ENCODE measurements around the gene KLHL29.
"Not testable (repeated sequence)": the region's sequence is repeated elsewhere in the genome, so short reads cannot be mapped to it uniquely, and the experiment has no call there.

KLHL29 gene

GRCh38 chr2:23388294-23388693 lies 3.3 kb downstream of the KLHL29 start:
- no peaks in the 10 kb centered on the region for H3K79me2 ChIP-seq (ENCODE audit: insufficient read depth, low read length)
- H3K9ac ChIP-seq (ENCODE audit: low read depth, low read length, poor library complexity, severe bottlenecking): no peak overlapping the region
- TF ChIP-seq CTCF (conservative IDR thresholded peaks at IDR 0.05; ENCODE audit: low read length): no peak
- no peak for TF ChIP-seq EZH2phosphoT487 (IDR thresholded peaks at IDR 0.05; ENCODE audit: borderline replicate concordance)
- H3K27me3 ChIP-seq (ENCODE audit: insufficient read depth, low read length, poor library complexity, severe bottlenecking): no peaks in the 10 kb centered on the region
- H3F3A ChIP-seq (ENCODE audit: low read depth): no peaks in the 10 kb centered on the region
- no peak overlapping the region for H3K4me3 ChIP-seq (ENCODE audit: low read length, poor library complexity, severe bottlenecking)
- no peaks in the 10 kb centered on the region for H3K9me3 ChIP-seq (ENCODE audit: insufficient read depth, low read depth, low read length)
- no peaks in the 10 kb centered on the region for H3K9me2 ChIP-seq (replicated peaks; ENCODE audit: low read depth, low read length)
- H2AFZ ChIP-seq (ENCODE audit: low read length): no peak overlapping the region
- peak overlapping the region; percentile 58 for H3K4me2 ChIP-seq (ENCODE audit: low read depth, low read length, poor library complexity, severe bottlenecking)
- H4K20me1 ChIP-seq (ENCODE audit: insufficient read depth, low read length, poor library complexity, severe bottlenecking): no peaks in the 10 kb centered on the region
- peaks cover 14% of the 10 kb centered on the region for H3K4me1 ChIP-seq (ENCODE audit: insufficient read depth, low read length, poor library complexity, severe bottlenecking)
- H3K36me3 ChIP-seq (ENCODE audit: insufficient read depth, low read length): no peaks in the 10 kb centered on the region

GRCh38 chr2:23388756-23389514 lies 4.0 kb downstream of the KLHL29 start:
- H3K36me3 ChIP-seq (ENCODE audit: insufficient read depth, low read length): no peaks in the 10 kb centered on the region
- H3K27me3 ChIP-seq (ENCODE audit: insufficient read depth, low read length, poor library complexity, severe bottlenecking): no peaks in the 10 kb centered on the region
- H2AFZ ChIP-seq (ENCODE audit: low read length): no peak overlapping the region
- peak overlapping the region; percentile 58 for H3K4me2 ChIP-seq (ENCODE audit: low read depth, low read length, poor library complexity, severe bottlenecking)
- no peaks in the 10 kb centered on the region for H4K20me1 ChIP-seq (ENCODE audit: insufficient read depth, low read length, poor library complexity, severe bottlenecking)
- no peaks in the 10 kb centered on the region for H3K9me2 ChIP-seq (replicated peaks; ENCODE audit: low read depth, low read length)
- H3K4me3 ChIP-seq (ENCODE audit: low read length, poor library complexity, severe bottlenecking): peak overlapping the region; percentile 45
- peaks cover 14% of the 10 kb centered on the region for H3K4me1 ChIP-seq (ENCODE audit: insufficient read depth, low read length, poor library complexity, severe bottlenecking)
- no peaks in the 10 kb centered on the region for H3K9me3 ChIP-seq (ENCODE audit: insufficient read depth, low read depth, low read length)
- H3K79me2 ChIP-seq (ENCODE audit: insufficient read depth, low read length): no peaks in the 10 kb centered on the region
- no peak for TF ChIP-seq CTCF (conservative IDR thresholded peaks at IDR 0.05; ENCODE audit: low read length)
- TF ChIP-seq EZH2phosphoT487 (IDR thresholded peaks at IDR 0.05; ENCODE audit: borderline replicate concordance): no peak
- peak overlapping the region; percentile 36 for H3K9ac ChIP-seq (ENCODE audit: low read depth, low read length, poor library complexity, severe bottlenecking)
- no peaks in the 10 kb centered on the region for H3F3A ChIP-seq (ENCODE audit: low read depth)

GRCh38 chr2:23390152-23390551 lies 5.2 kb downstream of the KLHL29 start:
- Histone ChIP-seq H3K4me3 (ENCODE audit: low read length, poor library complexity, severe bottlenecking) (peak overlapping the region; percentile 45), H3K27me3 (ENCODE audit: insufficient read depth, low read length, poor library complexity, severe bottlenecking) (no peaks in the 10 kb centered on the region), H2AFZ (ENCODE audit: low read length) (peak overlapping the region; percentile 25; the same call in 1 of the 2 replicates), H3K4me1 (ENCODE audit: insufficient read depth, low read length, poor library complexity, severe bottlenecking) (peaks cover 26% of the 10 kb centered on the region), H3K9me3 (ENCODE audit: insufficient read depth, low read depth, low read length) (no peaks in the 10 kb centered on the region), H3F3A (ENCODE audit: low read depth) (no peaks in the 10 kb centered on the region), H4K20me1 (ENCODE audit: insufficient read depth, low read length, poor library complexity, severe bottlenecking) (no peaks in the 10 kb centered on the region), H3K4me2 (ENCODE audit: low read depth, low read length, poor library complexity, severe bottlenecking) (peak overlapping the region; percentile 58), H3K9me2 (replicated peaks; ENCODE audit: low read depth, low read length) (no peaks in the 10 kb centered on the region), H3K79me2 (ENCODE audit: insufficient read depth, low read length) (no peaks in the 10 kb centered on the region), H3K36me3 (ENCODE audit: insufficient read depth, low read length) (no peaks in the 10 kb centered on the region), H3K9ac (ENCODE audit: low read depth, low read length, poor library complexity, severe bottlenecking) (peak overlapping the region; percentile 36)
- TF ChIP-seq CTCF (conservative IDR thresholded peaks at IDR 0.05; ENCODE audit: low read length) (no peak), EZH2phosphoT487 (IDR thresholded peaks at IDR 0.05; ENCODE audit: borderline replicate concordance) (no peak)

GRCh38 chr2:23391237-23391736 lies 6.3 kb downstream of the KLHL29 start:
- H3F3A ChIP-seq (ENCODE audit: low read depth); H4K20me1 ChIP-seq (ENCODE audit: insufficient read depth, low read length, poor library complexity, severe bottlenecking); H3K9me3 ChIP-seq (ENCODE audit: insufficient read depth, low read depth, low read length); H2AFZ ChIP-seq (ENCODE audit: low read length); H3K79me2 ChIP-seq (ENCODE audit: insufficient read depth, low read length); H3K9me2 ChIP-seq (replicated peaks; ENCODE audit: low read depth, low read length); H3K27me3 ChIP-seq (ENCODE audit: insufficient read depth, low read length, poor library complexity, severe bottlenecking); H3K36me3 ChIP-seq (ENCODE audit: insufficient read depth, low read length); H3K4me3 ChIP-seq (ENCODE audit: low read length, poor library complexity, severe bottlenecking); H3K9ac ChIP-seq (ENCODE audit: low read depth, low read length, poor library complexity, severe bottlenecking): not testable (repeated sequence)
- H3K4me2 ChIP-seq (ENCODE audit: low read depth, low read length, poor library complexity, severe bottlenecking): peak overlapping the region; percentile 58
- H3K4me1 ChIP-seq (ENCODE audit: insufficient read depth, low read length, poor library complexity, severe bottlenecking): peaks cover 26% of the 10 kb centered on the region

Measured in Loucy (cell line).